Measurements from ENCODE around the gene PIK3R5. TPM values are rescaled to one million over a fixed set of nuclear protein-coding genes. Genes with fewer than 3 reads are reported as not detected.

Gene PIK3R5
- total RNA-seq, 1 donor from 2014 or later: 34.2 TPM

- TF ChIP-seq CTCF (IDR thresholded peaks at IDR 0.05): no peak
- Mint-ChIP-seq H3K9me3 (no peaks in the 10 kb centered on the region), H3K4me3 (peak overlapping the region; percentile 72), H3K27ac (peak overlapping the region; percentile 82), H3K36me3 (ENCODE audit: low read depth) (peaks cover 54% of the 10 kb centered on the region), H3K4me1 (peaks cover 66% of the 10 kb centered on the region), H3K27me3 (no peaks in the 10 kb centered on the region)
- DNase-seq: no peak
- POLR2A ChIA-PET: interaction anchor here (0.5 to 4.5 kb wide), 11 partner anchors 9 to 477 kb away, joined by 3 to 47 read pairs (median 8); partner anchors contain the start of genes NDEL1 and PIK3R5
- peak; percentile 65 for ATAC-seq (ENCODE audit: low read depth)
- intact Hi-C loops (cut with micrococcal nuclease): loop anchor here (1.0 to 5.0 kb wide), 3 partner anchors 11 to 280 kb away; partner anchors contain the start of genes MYH10 and PIK3R5
- CTCF ChIA-PET: interaction anchor here (1.4 to 4.2 kb wide), 5 partner anchors 12 to 86 kb away, joined by 5 to 23 read pairs (median 8); no protein-coding TSS in a partner anchor
These were observed 53.2 kb downstream of the PIK3R5 start for GRCh38 chr17:8912084-8912981.

GRCh38 chr17:8910969-8911604 lies 54.4 kb downstream of the PIK3R5 start:
- peaks cover 51% of the 10 kb centered on the region for H3K36me3 Mint-ChIP-seq (ENCODE audit: low read depth)
- POLR2A ChIA-PET: interaction anchor here (1.1 to 4.5 kb wide), 5 partner anchors 11 to 104 kb away, joined by 3 to 47 read pairs (median 10); partner anchors contain the start of gene PIK3R5

GRCh38 chr17:8909586-8910270 lies 55.8 kb downstream of the PIK3R5 start:
- intact Hi-C loops (cut with micrococcal nuclease): loop anchor here (5.0 kb wide), 1 partner anchor 277 kb away; the partner anchor contains the start of gene MYH10
- Mint-ChIP-seq H3K36me3 (ENCODE audit: low read depth) (peaks cover 60% of the 10 kb centered on the region), H3K9me3 (no peaks in the 10 kb centered on the region), H3K27me3 (no peaks in the 10 kb centered on the region), H3K4me1 (peaks cover 46% of the 10 kb centered on the region), H3K27ac (peak overlapping the region; percentile 31), H3K4me3 (peak overlapping the region; percentile 13)
- ChIA-PET CTCF (interaction anchor here (4.2 kb wide), 1 partner anchor 9 kb away, joined by 23 read pairs; no protein-coding TSS in a partner anchor), POLR2A (interaction anchor here (0.6 to 4.5 kb wide), 5 partner anchors 9 to 1523 kb away, joined by 3 to 47 read pairs (median 3); partner anchors contain the start of gene PIK3R5)
- ATAC-seq (ENCODE audit: low read depth) (no peak), DNase-seq (no peak)
- no peak for TF ChIP-seq CTCF (IDR thresholded peaks at IDR 0.05)

More at GRCh38 chr17:8910969-8911604, 54.4 kb downstream of the PIK3R5 start:
- no peaks in the 10 kb centered on the region for H3K9me3 Mint-ChIP-seq
- intact Hi-C loops (cut with micrococcal nuclease): loop anchor here (5.0 kb wide), 1 partner anchor 279 kb away; the partner anchor contains the start of gene MYH10
- no peak overlapping the region for H3K27ac Mint-ChIP-seq
- no peaks in the 10 kb centered on the region for H3K27me3 Mint-ChIP-seq
- H3K4me1 Mint-ChIP-seq: peaks cover 55% of the 10 kb centered on the region
- H3K4me3 Mint-ChIP-seq: no peak overlapping the region
- no peak for ATAC-seq (ENCODE audit: low read depth)
- no peak for TF ChIP-seq CTCF (IDR thresholded peaks at IDR 0.05)
- no peak for DNase-seq
- CTCF ChIA-PET: interaction anchor here (2.0 to 4.2 kb wide), 3 partner anchors 11 to 87 kb away, joined by 8 to 23 read pairs (median 12); no protein-coding TSS in a partner anchor

- ChIA-PET POLR2A (no interaction called here), CTCF (no interaction called here)
- Mint-ChIP-seq H3K4me1 (peaks cover 37% of the 10 kb centered on the region), H3K36me3 (ENCODE audit: low read depth) (peaks cover 72% of the 10 kb centered on the region), H3K27ac (no peak overlapping the region), H3K27me3 (no peaks in the 10 kb centered on the region), H3K4me3 (no peak overlapping the region), H3K9me3 (no peaks in the 10 kb centered on the region)
- no peak for TF ChIP-seq CTCF (IDR thresholded peaks at IDR 0.05)
- no peak for ATAC-seq (ENCODE audit: low read depth)
- intact Hi-C loops (cut with micrococcal nuclease): no loop called here
- no peak for DNase-seq
These were observed 60.2 kb downstream of the PIK3R5 start for GRCh38 chr17:8905331-8905730.
